BE2C (cell line): ENCODE measurements around the gene ZNF728. TPM values are rescaled to one million over a fixed set of nuclear protein-coding genes. Genes with fewer than 3 reads are reported as not detected.
A peak's percentile ranks its signal among the peaks of the same experiment; 100 is the strongest.
"Not testable (repeated sequence)": the region's sequence is repeated elsewhere in the genome, so short reads cannot be mapped to it uniquely, and the experiment has no call there.

ENCODE experiments used
- DNase-seq: peaks from one replicate; pipeline ENCODE4 v3.0.0-alpha.2; 2020
- H3K27me3 ChIP-seq: fragments of 250-450 bp; sonication (Bioruptor Pico); 2 replicates; pipeline ENCODE4 v1.5.1; 2020; ENCODE audit warnings: mild to moderate bottlenecking
- H3K36me3 ChIP-seq: fragments of 250-450 bp; sonication (Bioruptor Pico); 2 replicates; pipeline ENCODE4 v1.5.1; 2020; ENCODE audit warnings: mild to moderate bottlenecking
- H3K4me1 ChIP-seq: fragments of 250-450 bp; sonication (Bioruptor Pico); 2 replicates; pipeline ENCODE4 v1.5.1; 2020
- H3K4me3 ChIP-seq: 2 replicates; pipeline ENCODE4 v1.5.1; 2011; ENCODE audit warnings: low read depth, low read length
- H3K9me3 ChIP-seq: fragments of 250-450 bp; sonication (Bioruptor Pico); 2 replicates; pipeline ENCODE4 v1.5.1; 2020
- polyA plus RNA-seq: library from polyadenylated mRNA; unstranded; fragments of >200 nt; gene quantifications from one replicate; pipeline ENCODE4 v1.2.1, GENCODE V29; 2012; ENCODE audit warnings: low read depth, missing spikeins; ENCODE audit not compliant: insufficient read length, insufficient read depth
- TF ChIP-seq, protein P1 (sequence below): IDR thresholded peaks from 2 replicates; pipeline ENCODE4 v1.5.1; 2012; ENCODE audit warnings: mild to moderate bottlenecking, low read depth, low read length

ZNF728 gene
- polyA plus RNA-seq: 0.60 TPM

GRCh38 chr19:23002690-23003422 lies at the start of gene ZNF728:
Gene ZNF728, minus strand, starts transcription at chr19:23003176. Its CDS starts 146 bp downstream, at chr19:23003030.
- TF ChIP-seq, protein P1, sequence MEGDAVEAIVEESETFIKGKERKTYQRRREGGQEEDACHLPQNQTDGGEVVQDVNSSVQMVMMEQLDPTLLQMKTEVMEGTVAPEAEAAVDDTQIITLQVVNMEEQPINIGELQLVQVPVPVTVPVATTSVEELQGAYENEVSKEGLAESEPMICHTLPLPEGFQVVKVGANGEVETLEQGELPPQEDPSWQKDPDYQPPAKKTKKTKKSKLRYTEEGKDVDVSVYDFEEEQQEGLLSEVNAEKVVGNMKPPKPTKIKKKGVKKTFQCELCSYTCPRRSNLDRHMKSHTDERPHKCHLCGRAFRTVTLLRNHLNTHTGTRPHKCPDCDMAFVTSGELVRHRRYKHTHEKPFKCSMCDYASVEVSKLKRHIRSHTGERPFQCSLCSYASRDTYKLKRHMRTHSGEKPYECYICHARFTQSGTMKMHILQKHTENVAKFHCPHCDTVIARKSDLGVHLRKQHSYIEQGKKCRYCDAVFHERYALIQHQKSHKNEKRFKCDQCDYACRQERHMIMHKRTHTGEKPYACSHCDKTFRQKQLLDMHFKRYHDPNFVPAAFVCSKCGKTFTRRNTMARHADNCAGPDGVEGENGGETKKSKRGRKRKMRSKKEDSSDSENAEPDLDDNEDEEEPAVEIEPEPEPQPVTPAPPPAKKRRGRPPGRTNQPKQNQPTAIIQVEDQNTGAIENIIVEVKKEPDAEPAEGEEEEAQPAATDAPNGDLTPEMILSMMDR: no peak
- no peaks in the 10 kb centered on the region for H3K4me1 ChIP-seq
- H3K9me3 ChIP-seq: no peaks in the 10 kb centered on the region; the same call in 1 of the 2 replicates
- no peaks in the 10 kb centered on the region for H3K36me3 ChIP-seq
- no peaks in the 10 kb centered on the region for H3K27me3 ChIP-seq
- no peak within 1 kb of the TSS; the same call in 1 of the 2 replicates for H3K4me3 ChIP-seq
- DNase-seq: peak; percentile 22

DNA sequence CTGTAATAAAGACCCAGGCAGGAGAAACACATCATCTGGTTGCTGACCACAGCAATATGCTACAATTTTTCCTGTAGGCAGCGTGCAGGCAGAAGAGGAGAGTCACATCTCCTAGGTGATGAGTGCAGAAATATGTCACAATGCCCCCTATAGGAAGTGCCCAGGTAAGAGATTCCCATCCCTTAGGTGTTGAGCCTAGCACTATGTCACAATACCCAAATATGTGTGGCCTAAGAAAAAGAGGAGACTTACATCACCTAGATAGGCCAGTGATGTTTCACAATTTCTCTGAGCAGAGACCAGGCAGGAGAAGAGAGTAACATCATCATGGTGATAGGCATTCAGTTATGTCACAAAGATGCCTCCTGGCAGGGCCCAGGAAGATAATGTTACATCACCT lies 49.4 kb upstream of the ZNF728 start:
- TF ChIP-seq, protein P1: no peak
- DNase-seq: no peak
- no peaks in the 10 kb centered on the region for H3K36me3 ChIP-seq
- H3K27me3 ChIP-seq: no peaks in the 10 kb centered on the region
- no peaks in the 10 kb centered on the region for H3K4me1 ChIP-seq
- no peak overlapping the region for H3K4me3 ChIP-seq
- H3K9me3 ChIP-seq: no peaks in the 10 kb centered on the region

GRCh38 chr19:23049256-23049655 lies 46.3 kb upstream of the ZNF728 start:
- H3K9me3 ChIP-seq: peaks cover 3% of the 10 kb centered on the region; the same call in 1 of the 2 replicates
- no peaks in the 10 kb centered on the region for H3K36me3 ChIP-seq
- no peaks in the 10 kb centered on the region for H3K27me3 ChIP-seq
- TF ChIP-seq, protein P1: no peak
- no peaks in the 10 kb centered on the region for H3K4me1 ChIP-seq
- no peak for DNase-seq
- no peak overlapping the region for H3K4me3 ChIP-seq

DNA sequence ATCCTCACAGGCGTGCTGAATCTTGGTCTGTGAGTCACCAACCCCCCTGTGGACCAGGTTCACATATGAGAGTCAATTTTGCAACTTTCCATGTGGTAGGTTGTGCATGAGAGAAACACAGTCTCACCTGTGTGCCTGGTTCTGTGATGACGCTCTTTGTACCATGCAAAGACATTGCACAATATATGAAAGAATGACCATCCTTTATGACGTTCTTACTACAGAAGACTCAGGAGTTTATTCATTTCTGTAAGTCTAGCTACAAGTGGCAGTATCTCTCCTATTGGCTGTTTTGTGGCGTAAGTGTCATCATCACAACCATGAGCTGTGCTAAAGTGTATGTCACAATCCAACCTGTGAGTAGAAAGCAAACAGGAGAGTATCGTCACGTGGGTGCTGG lies 43.8 kb upstream of the ZNF728 start:
- Histone ChIP-seq H3K4me3 (no peak overlapping the region), H3K27me3 (no peaks in the 10 kb centered on the region), H3K9me3 (peaks cover 3% of the 10 kb centered on the region; the same call in 1 of the 2 replicates), H3K4me1 (no peaks in the 10 kb centered on the region), H3K36me3 (no peaks in the 10 kb centered on the region)
- DNase-seq: no peak
- TF ChIP-seq, protein P1: no peak

DNA sequence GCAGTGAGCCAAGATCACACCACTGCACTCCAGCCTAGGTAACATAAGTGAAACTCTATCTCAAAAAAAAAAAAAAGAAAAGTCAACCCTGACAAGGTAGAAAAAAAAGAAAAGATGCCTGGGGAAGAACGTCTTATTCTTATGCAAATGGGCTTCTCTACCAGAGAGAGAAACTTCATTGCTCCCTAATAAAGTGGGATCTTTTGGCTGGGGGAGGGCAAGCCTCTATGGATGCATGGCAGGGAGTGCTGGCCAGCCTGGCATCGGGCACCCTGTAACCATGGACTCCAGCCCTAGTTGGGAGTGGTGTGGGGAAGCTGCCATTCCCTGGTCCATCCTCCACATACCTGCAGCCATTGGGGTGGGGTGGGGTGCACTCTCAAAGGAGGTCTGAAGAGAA lies 30.7 kb upstream of the ZNF728 start:
- H3K27me3 ChIP-seq: no peaks in the 10 kb centered on the region
- no peak overlapping the region for H3K4me3 ChIP-seq
- TF ChIP-seq, protein P1: no peak
- H3K36me3 ChIP-seq: no peaks in the 10 kb centered on the region
- H3K4me1 ChIP-seq: no peaks in the 10 kb centered on the region
- H3K9me3 ChIP-seq: no peaks in the 10 kb centered on the region
- no peak for DNase-seq

- Histone ChIP-seq H3K4me3 (no peak overlapping the region), H3K9me3 (no peaks in the 10 kb centered on the region; the same call in none of the 2 replicates), H3K27me3 (no peaks in the 10 kb centered on the region), H3K4me1 (no peaks in the 10 kb centered on the region), H3K36me3 (no peaks in the 10 kb centered on the region)
- TF ChIP-seq, protein P1: no peak
- no peak for DNase-seq
Measured at GRCh38 chr19:23015660-23016059, 12.7 kb upstream of the ZNF728 start.

DNA sequence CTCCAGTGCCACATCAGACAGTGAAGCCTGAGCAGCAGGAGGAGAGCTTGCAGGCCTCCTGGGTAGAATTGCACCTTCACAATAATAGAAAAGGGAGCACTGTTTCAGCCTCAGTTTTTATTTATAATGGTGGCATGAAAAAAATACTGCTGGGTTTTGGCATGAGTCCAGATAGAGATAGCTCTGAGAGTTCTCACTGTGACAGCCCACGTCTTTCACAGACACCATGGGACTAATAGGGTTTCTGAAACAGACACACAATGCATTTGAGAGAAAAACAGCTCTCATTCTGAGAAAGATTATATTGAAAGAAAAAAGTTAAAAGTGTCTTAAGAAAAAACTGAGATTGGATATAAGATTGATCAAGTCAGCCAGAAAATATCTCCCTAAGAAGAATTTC lies 8.0 kb downstream of the ZNF728 start:
- not testable (repeated sequence) for H3K4me1 ChIP-seq, H3K36me3 ChIP-seq, H3K4me3 ChIP-seq, DNase-seq, H3K27me3 ChIP-seq, H3K9me3 ChIP-seq
